Prostate gland (tissue), 2 donors: Measurements from ENCODE around the gene PSMD14. TPM values are rescaled to one million over a fixed set of nuclear protein-coding genes. Genes with fewer than 3 reads are reported as not detected.
"Not testable (repeated sequence)": the region's sequence is repeated elsewhere in the genome, so short reads cannot be mapped to it uniquely, and the experiment has no call there.

ENCODE experiments used
- DNase-seq: peaks from one replicate; pipeline ENCODE4 v3.0.0-alpha.2; 2019; ENCODE audit warnings: low spot score
- H3K27ac ChIP-seq, 2 donors: fragments of 200-600 bp; sonication (generic); 2 replicates each; pipeline ENCODE4 v1.5.1; 2017 to 2019
- H3K27me3 ChIP-seq: fragments of 200-600 bp; sonication (generic); replicated peaks from 2 replicates; pipeline ENCODE4 v1.5.1; 2019; ENCODE audit not compliant: insufficient read depth
- H3K36me3 ChIP-seq, 2 donors: fragments of 200-600 bp; sonication (generic); 1 replicate in 1 of 2; 2 replicates in 1 of 2; pipeline versions ENCODE4 v1.5.1 to v1.8.1; 2017 to 2019
- H3K4me1 ChIP-seq: fragments of 200-600 bp; sonication (generic); replicated peaks from 2 replicates; pipeline ENCODE4 v1.5.1; 2019
- H3K4me3 ChIP-seq, 2 donors: fragments of 200-600 bp; sonication (generic); 2 replicates each; pipeline ENCODE4 v1.5.1; 2017 to 2019
- H3K9me3 ChIP-seq: fragments of 200-600 bp; sonication (generic); 2 replicates; pipeline ENCODE4 v1.5.1; 2017
- POLR2A ChIP-seq: fragments of 450-650 bp; IDR thresholded peaks from one replicate; pipeline ENCODE4 v1.6.1; 2016; ENCODE audit warnings: antibody characterized with exemption, mild to moderate bottlenecking
- POLR2AphosphoS5 ChIP-seq: sonication (generic); formaldehyde crosslinking; IDR thresholded peaks from one replicate; pipeline ENCODE4 v1.6.1; 2017; ENCODE audit warnings: antibody characterized with exemption
- WGBS: methylation state at CpG from one replicate; pipeline ENCODE4 v1.1.5; 2018; 5-methylcytosine and 5-hydroxymethylcytosine counted together
- intact Hi-C: fragments of 100-400 bp; cut with DNase I; formaldehyde crosslinking; loops from one replicate; pipeline ENCODE4 v1.14.2; 2022
- total RNA-seq, 2 donors: library from RNA; depleted of rRNA; stranded (reverse); fragments of >200 nt; gene quantifications; one replicate each; pipeline ENCODE4 v1.1.0, GENCODE V29; 2016
- TF ChIP-seq, protein P1 (sequence below), 4 experiments: fragments of 200-600 bp in 2 of 4; fragments of 450-650 bp in 2 of 4; sonication (generic) in 2 of 4; IDR thresholded peaks; 1 replicate in 3 of 4; 2 replicates in 1 of 4; pipeline ENCODE4 v1.5.1; 2016 to 2019; ENCODE audit warnings: antibody characterized with exemption in 4 of 4, mild to moderate bottlenecking in 2 of 4, moderate library complexity in 2 of 4

The PSMD14 gene
- total RNA-seq, 2 donors from 2014 or later: 25.1 to 43.1 TPM

GRCh38 chr2:161354106-161354505 lies 45.9 kb downstream of the PSMD14 start:
- Histone ChIP-seq H3K27ac (no peak overlapping the region), H3K9me3 (no peaks in the 10 kb centered on the region), H3K36me3 (no peaks in the 10 kb centered on the region), H3K4me3 (no peak overlapping the region), H3K4me1 (no peaks in the 10 kb centered on the region), H3K27me3 (no peaks in the 10 kb centered on the region)
- no peak for TF ChIP-seq POLR2A
- 93% methylated on average over 5 of the region's 5 CpGs for WGBS
- intact Hi-C loops: no loop called here
- no peak for DNase-seq

GRCh38 chr2:161355106-161355505 lies 46.9 kb downstream of the PSMD14 start:
- no peaks in the 10 kb centered on the region for H3K9me3 ChIP-seq
- no peaks in the 10 kb centered on the region for H3K36me3 ChIP-seq
- intact Hi-C loops: no loop called here
- H3K4me1 ChIP-seq: no peaks in the 10 kb centered on the region
- TF ChIP-seq, protein P1, sequence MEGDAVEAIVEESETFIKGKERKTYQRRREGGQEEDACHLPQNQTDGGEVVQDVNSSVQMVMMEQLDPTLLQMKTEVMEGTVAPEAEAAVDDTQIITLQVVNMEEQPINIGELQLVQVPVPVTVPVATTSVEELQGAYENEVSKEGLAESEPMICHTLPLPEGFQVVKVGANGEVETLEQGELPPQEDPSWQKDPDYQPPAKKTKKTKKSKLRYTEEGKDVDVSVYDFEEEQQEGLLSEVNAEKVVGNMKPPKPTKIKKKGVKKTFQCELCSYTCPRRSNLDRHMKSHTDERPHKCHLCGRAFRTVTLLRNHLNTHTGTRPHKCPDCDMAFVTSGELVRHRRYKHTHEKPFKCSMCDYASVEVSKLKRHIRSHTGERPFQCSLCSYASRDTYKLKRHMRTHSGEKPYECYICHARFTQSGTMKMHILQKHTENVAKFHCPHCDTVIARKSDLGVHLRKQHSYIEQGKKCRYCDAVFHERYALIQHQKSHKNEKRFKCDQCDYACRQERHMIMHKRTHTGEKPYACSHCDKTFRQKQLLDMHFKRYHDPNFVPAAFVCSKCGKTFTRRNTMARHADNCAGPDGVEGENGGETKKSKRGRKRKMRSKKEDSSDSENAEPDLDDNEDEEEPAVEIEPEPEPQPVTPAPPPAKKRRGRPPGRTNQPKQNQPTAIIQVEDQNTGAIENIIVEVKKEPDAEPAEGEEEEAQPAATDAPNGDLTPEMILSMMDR (IDR thresholded peaks at IDR 0.05): no peak
- TF ChIP-seq POLR2A (no peak), POLR2AphosphoS5 (no peak)
- H3K27me3 ChIP-seq: no peaks in the 10 kb centered on the region
- DNase-seq: no peak
- H3K4me3 ChIP-seq: no peak overlapping the region
- 92% methylated on average over 1 of the region's 1 CpG for WGBS
- no peak overlapping the region for H3K27ac ChIP-seq

- TF ChIP-seq POLR2AphosphoS5 (no peak), POLR2A (no peak)
- TF ChIP-seq, protein P1 (IDR thresholded peaks at IDR 0.05): no peak
- Histone ChIP-seq H3K4me1 (no peaks in the 10 kb centered on the region), H3K27ac (no peak overlapping the region), H3K9me3 (no peaks in the 10 kb centered on the region), H3K27me3 (no peaks in the 10 kb centered on the region), H3K36me3 (no peaks in the 10 kb centered on the region), H3K4me3 (no peak overlapping the region)
- intact Hi-C loops: no loop called here
- 17% methylated on average over 2 of the region's 2 CpGs for WGBS
- no peak for DNase-seq
Observed at GRCh38 chr2:161355983-161356382, 47.8 kb downstream of the PSMD14 start.

GRCh38 chr2:161357097-161357496 lies 48.9 kb downstream of the PSMD14 start:
- H3K4me1 ChIP-seq: no peaks in the 10 kb centered on the region
- no peak for DNase-seq
- H3K9me3 ChIP-seq: no peaks in the 10 kb centered on the region
- H3K4me3 ChIP-seq: no peak overlapping the region
- intact Hi-C loops: no loop called here
- no peak overlapping the region for H3K27ac ChIP-seq
- no peak for TF ChIP-seq POLR2AphosphoS5
- TF ChIP-seq, protein P1 (IDR thresholded peaks at IDR 0.05): no peak
- TF ChIP-seq POLR2A: no peak
- no peaks in the 10 kb centered on the region for H3K36me3 ChIP-seq
- H3K27me3 ChIP-seq: no peaks in the 10 kb centered on the region

GRCh38 chr2:161358838-161359237 lies 50.6 kb downstream of the PSMD14 start:
- 90% methylated on average over 3 of the region's 3 CpGs for WGBS
- intact Hi-C loops: no loop called here
- H3K9me3 ChIP-seq: no peaks in the 10 kb centered on the region
- H3K36me3 ChIP-seq: no peaks in the 10 kb centered on the region
- H3K4me1 ChIP-seq: no peaks in the 10 kb centered on the region
- H3K27ac ChIP-seq: no peak overlapping the region
- H3K27me3 ChIP-seq: no peaks in the 10 kb centered on the region
- TF ChIP-seq POLR2A (no peak), POLR2AphosphoS5 (no peak)
- TF ChIP-seq, protein P1 (IDR thresholded peaks at IDR 0.05): no peak
- no peak overlapping the region for H3K4me3 ChIP-seq
- DNase-seq: no peak

GRCh38 chr2:161360095-161360654 lies 52.0 kb downstream of the PSMD14 start:
- 98% methylated on average over 8 of the region's 8 CpGs for WGBS
- H3K36me3 ChIP-seq, H3K4me1 ChIP-seq, H3K9me3 ChIP-seq, H3K27ac ChIP-seq, intact Hi-C loops, H3K27me3 ChIP-seq, DNase-seq, H3K4me3 ChIP-seq: not testable (repeated sequence)
